WTC11 (cell line): ENCODE data around the gene BOD1L1. TPM values are rescaled to one million over a fixed set of nuclear protein-coding genes. Genes with fewer than 3 reads are reported as not detected.

Experiments used
- ATAC-seq: fragments of 200-7000 bp; cut with Tn5 transposase; 2 replicates; pipeline ENCODE4 v1.10.0; 2021; ENCODE audit warnings: mild to moderate bottlenecking, moderate library complexity
- CTCF ChIA-PET: fragments of 300-600 bp; sonication (Branson Sonifier 250); formaldehyde crosslinking; loops from one replicate; lab custom pipeline; 2021; ENCODE audit warnings: antibody characterized with exemption; lab: Charles Lee
- POLR2A ChIA-PET: fragments of 350-600 bp; sonication (Branson Sonifier 250); formaldehyde crosslinking; loops from one replicate; lab custom pipeline; 2021; ENCODE audit warnings: antibody characterized with exemption; lab: Charles Lee
- DNase-seq: peaks from one replicate; pipeline ENCODE4 v3.0.0; 2021; ENCODE audit warnings: low spot score
- H3K27ac Mint-ChIP-seq: 2 replicates; pipeline ENCODE4 v1.8.0; 2021; ENCODE audit warnings: mixed read lengths
- H3K27me3 Mint-ChIP-seq: 2 replicates; pipeline ENCODE4 v1.8.0; 2021; ENCODE audit warnings: low read depth, mild to moderate bottlenecking, moderate library complexity, mixed read lengths
- H3K36me3 Mint-ChIP-seq: 2 replicates; pipeline ENCODE4 v1.8.0; 2021; ENCODE audit warnings: mixed read lengths
- H3K4me1 Mint-ChIP-seq: 2 replicates; pipeline ENCODE4 v1.8.0; 2022; ENCODE audit warnings: mixed read lengths
- H3K4me3 Mint-ChIP-seq: 2 replicates; pipeline ENCODE4 v1.8.0; 2021; ENCODE audit warnings: mild to moderate bottlenecking, moderate library complexity, mixed read lengths
- H3K9me3 Mint-ChIP-seq: 2 replicates; pipeline ENCODE4 v1.8.0; 2021; ENCODE audit warnings: mixed read lengths
- E2F4 ChIP-seq: sonication (generic); formaldehyde crosslinking; IDR thresholded peaks from 2 replicates; pipeline ENCODE4 v1.8.1; 2022; ENCODE audit warnings: low read depth, mild to moderate bottlenecking, moderate library complexity, missing genetic modification reagents, borderline replicate concordance
- ELF4 ChIP-seq: sonication (generic); formaldehyde crosslinking; IDR thresholded peaks from 2 replicates; pipeline ENCODE4 v1.8.1; 2022; ENCODE audit warnings: low read depth, mild to moderate bottlenecking, moderate library complexity, missing genetic modification reagents
- GRHL2 ChIP-seq: fragments of 250-450 bp; sonication (Bioruptor Pico); IDR thresholded peaks from 2 replicates; pipeline ENCODE4 v1.8.0; 2022; ENCODE audit warnings: mild to moderate bottlenecking, moderate library complexity; ENCODE audit not compliant: insufficient replicate concordance, severe bottlenecking
- NFE2L1 ChIP-seq: sonication (generic); formaldehyde crosslinking; IDR thresholded peaks from 2 replicates; pipeline ENCODE4 v1.8.1; 2023; ENCODE audit warnings: missing genetic modification reagents
- NR1H2 ChIP-seq: sonication (generic); formaldehyde crosslinking; IDR thresholded peaks from 2 replicates; pipeline ENCODE4 v1.9.0; 2021; ENCODE audit warnings: mild to moderate bottlenecking, moderate library complexity, missing genetic modification reagents
- RELA ChIP-seq: sonication (generic); formaldehyde crosslinking; IDR thresholded peaks from 2 replicates; pipeline ENCODE4 v1.8.1; 2022; ENCODE audit warnings: missing genetic modification reagents, mild to moderate bottlenecking, borderline replicate concordance
- RORB ChIP-seq: fragments of 250-450 bp; sonication (Bioruptor Pico); IDR thresholded peaks from 2 replicates; pipeline ENCODE4 v1.9.0; 2021; ENCODE audit warnings: mild to moderate bottlenecking
- TP53 ChIP-seq: sonication (generic); formaldehyde crosslinking; IDR thresholded peaks from 2 replicates; pipeline ENCODE4 v1.8.1; 2023; ENCODE audit warnings: mild to moderate bottlenecking, missing genetic modification reagents
- ZNF512 ChIP-seq: sonication (generic); formaldehyde crosslinking; IDR thresholded peaks from 2 replicates; pipeline ENCODE4 v1.8.1; 2022; ENCODE audit warnings: missing genetic modification reagents, borderline replicate concordance
- ZNF532 ChIP-seq: fragments of 250-450 bp; sonication (Bioruptor Pico); IDR thresholded peaks from 2 replicates; pipeline ENCODE4 v1.9.0; 2021; ENCODE audit warnings: mild to moderate bottlenecking, borderline replicate concordance
- total RNA-seq: library from RNA; stranded (reverse); gene quantifications from 3 replicates; pipeline ENCODE4 v1.2.3, GENCODE V29; 2021
- TF ChIP-seq, protein P1 (sequence below): sonication (generic); formaldehyde crosslinking; IDR thresholded peaks from 2 replicates; pipeline ENCODE4 v1.8.0; 2022; ENCODE audit warnings: missing genetic modification reagents
- TF ChIP-seq, protein P2 (sequence below): fragments of 200-600 bp; IDR thresholded peaks from 2 replicates; pipeline ENCODE4 v1.8.0; 2022; ENCODE audit warnings: antibody characterized with exemption
- TF ChIP-seq, protein P3 (sequence below): sonication (generic); formaldehyde crosslinking; IDR thresholded peaks from 2 replicates; pipeline ENCODE4 v1.8.0; 2023; ENCODE audit warnings: mild to moderate bottlenecking, missing genetic modification reagents

The BOD1L1 gene
- total RNA-seq, 1 experiment from 2014 or later = 43.5 TPM

DNA sequence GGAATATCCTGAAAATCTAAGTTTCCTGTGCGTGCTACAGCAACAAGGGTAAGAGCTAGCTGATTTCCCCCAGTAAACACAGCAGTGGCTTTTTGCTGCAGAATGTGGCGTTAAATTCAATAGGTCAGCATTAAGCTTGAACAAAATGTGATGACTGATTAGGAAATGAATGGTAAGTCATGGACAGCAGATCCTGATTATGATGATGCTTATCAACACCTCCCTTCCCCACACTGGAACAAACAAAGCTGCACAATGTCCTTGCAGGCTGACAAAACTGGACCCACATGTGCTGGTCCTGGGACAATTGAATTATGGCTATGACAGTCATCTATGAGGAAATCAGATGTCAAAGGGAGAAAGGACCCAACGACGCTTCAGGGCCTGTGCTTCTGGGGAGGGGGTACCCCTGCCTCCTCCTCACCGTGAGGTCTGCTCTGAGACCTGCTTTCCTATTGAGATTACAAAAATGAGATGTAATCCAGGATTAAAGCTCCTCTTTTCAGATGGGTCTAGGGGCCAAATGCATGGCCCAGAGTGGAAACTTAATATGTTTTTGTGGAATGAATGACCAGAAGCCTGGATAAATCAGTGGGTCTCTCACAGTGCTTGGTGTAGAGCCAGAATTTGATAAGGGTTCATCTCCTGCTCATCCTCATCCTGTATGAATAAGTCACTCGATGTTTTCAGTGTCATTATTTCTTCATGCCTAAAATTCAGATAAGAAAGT is 32.0 kb upstream of the BOD1L1 start:
- CTCF ChIA-PET = no interaction called here
- TF ChIP-seq, protein P1, sequence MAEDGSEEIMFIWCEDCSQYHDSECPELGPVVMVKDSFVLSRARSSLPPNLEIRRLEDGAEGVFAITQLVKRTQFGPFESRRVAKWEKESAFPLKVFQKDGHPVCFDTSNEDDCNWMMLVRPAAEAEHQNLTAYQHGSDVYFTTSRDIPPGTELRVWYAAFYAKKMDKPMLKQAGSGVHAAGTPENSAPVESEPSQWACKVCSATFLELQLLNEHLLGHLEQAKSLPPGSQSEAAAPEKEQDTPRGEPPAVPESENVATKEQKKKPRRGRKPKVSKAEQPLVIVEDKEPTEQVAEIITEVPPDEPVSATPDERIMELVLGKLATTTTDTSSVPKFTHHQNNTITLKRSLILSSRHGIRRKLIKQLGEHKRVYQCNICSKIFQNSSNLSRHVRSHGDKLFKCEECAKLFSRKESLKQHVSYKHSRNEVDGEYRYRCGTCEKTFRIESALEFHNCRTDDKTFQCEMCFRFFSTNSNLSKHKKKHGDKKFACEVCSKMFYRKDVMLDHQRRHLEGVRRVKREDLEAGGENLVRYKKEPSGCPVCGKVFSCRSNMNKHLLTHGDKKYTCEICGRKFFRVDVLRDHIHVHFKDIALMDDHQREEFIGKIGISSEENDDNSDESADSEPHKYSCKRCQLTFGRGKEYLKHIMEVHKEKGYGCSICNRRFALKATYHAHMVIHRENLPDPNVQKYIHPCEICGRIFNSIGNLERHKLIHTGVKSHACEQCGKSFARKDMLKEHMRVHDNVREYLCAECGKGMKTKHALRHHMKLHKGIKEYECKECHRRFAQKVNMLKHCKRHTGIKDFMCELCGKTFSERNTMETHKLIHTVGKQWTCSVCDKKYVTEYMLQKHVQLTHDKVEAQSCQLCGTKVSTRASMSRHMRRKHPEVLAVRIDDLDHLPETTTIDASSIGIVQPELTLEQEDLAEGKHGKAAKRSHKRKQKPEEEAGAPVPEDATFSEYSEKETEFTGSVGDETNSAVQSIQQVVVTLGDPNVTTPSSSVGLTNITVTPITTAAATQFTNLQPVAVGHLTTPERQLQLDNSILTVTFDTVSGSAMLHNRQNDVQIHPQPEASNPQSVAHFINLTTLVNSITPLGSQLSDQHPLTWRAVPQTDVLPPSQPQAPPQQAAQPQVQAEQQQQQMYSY (CRISPR knock-in tag) = no peak
- TF ChIP-seq RORB (CRISPR knock-in tag) (no peak), NFE2L1 (no peak), ELF4 (no peak), ZNF512 (CRISPR knock-in tag) (no peak), ZNF532 (no peak), NR1H2 (CRISPR knock-in tag) (no peak), E2F4 (CRISPR knock-in tag) (no peak), TP53 (CRISPR knock-in tag) (no peak), GRHL2 (CRISPR knock-in tag) (no peak), RELA (CRISPR knock-in tag) (no peak)
- TF ChIP-seq, protein P2, sequence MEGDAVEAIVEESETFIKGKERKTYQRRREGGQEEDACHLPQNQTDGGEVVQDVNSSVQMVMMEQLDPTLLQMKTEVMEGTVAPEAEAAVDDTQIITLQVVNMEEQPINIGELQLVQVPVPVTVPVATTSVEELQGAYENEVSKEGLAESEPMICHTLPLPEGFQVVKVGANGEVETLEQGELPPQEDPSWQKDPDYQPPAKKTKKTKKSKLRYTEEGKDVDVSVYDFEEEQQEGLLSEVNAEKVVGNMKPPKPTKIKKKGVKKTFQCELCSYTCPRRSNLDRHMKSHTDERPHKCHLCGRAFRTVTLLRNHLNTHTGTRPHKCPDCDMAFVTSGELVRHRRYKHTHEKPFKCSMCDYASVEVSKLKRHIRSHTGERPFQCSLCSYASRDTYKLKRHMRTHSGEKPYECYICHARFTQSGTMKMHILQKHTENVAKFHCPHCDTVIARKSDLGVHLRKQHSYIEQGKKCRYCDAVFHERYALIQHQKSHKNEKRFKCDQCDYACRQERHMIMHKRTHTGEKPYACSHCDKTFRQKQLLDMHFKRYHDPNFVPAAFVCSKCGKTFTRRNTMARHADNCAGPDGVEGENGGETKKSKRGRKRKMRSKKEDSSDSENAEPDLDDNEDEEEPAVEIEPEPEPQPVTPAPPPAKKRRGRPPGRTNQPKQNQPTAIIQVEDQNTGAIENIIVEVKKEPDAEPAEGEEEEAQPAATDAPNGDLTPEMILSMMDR = no peak
- TF ChIP-seq, protein P3, sequence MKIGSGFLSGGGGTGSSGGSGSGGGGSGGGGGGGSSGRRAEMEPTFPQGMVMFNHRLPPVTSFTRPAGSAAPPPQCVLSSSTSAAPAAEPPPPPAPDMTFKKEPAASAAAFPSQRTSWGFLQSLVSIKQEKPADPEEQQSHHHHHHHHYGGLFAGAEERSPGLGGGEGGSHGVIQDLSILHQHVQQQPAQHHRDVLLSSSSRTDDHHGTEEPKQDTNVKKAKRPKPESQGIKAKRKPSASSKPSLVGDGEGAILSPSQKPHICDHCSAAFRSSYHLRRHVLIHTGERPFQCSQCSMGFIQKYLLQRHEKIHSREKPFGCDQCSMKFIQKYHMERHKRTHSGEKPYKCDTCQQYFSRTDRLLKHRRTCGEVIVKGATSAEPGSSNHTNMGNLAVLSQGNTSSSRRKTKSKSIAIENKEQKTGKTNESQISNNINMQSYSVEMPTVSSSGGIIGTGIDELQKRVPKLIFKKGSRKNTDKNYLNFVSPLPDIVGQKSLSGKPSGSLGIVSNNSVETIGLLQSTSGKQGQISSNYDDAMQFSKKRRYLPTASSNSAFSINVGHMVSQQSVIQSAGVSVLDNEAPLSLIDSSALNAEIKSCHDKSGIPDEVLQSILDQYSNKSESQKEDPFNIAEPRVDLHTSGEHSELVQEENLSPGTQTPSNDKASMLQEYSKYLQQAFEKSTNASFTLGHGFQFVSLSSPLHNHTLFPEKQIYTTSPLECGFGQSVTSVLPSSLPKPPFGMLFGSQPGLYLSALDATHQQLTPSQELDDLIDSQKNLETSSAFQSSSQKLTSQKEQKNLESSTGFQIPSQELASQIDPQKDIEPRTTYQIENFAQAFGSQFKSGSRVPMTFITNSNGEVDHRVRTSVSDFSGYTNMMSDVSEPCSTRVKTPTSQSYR (CRISPR knock-in tag) = no peak
- H3K4me1 Mint-ChIP-seq = peaks cover 15% of the 10 kb centered on the region
- H3K36me3 Mint-ChIP-seq = no peaks in the 10 kb centered on the region
- POLR2A ChIA-PET = no interaction called here
- H3K27ac Mint-ChIP-seq = no peak overlapping the region
- H3K9me3 Mint-ChIP-seq = 0 out of 2 replicates have a peak, but pooled peaks cover 4% of the 10 kb centered on the region
- ATAC-seq (no peak), DNase-seq (no peak)
- H3K27me3 Mint-ChIP-seq = no peaks in the 10 kb centered on the region
- H3K4me3 Mint-ChIP-seq = no peak overlapping the region
